Pancreas (tissue), 10 donors: ENCODE results near the gene PHF19. TPM values are rescaled to one million over a fixed set of nuclear protein-coding genes. Genes with fewer than 3 reads are reported as not detected.

ENCODE experiments used
- ATAC-seq, 4 donors: fragments of 200-7000 bp; cut with Tn5 transposase; one replicate each; pipeline versions ENCODE4 v1.8.0 to v1.9.1; 2020; ENCODE audit warnings: mild to moderate bottlenecking in 4 of 4, moderate library complexity in 4 of 4
- DNase-seq, 6 donors: peaks; one replicate each; pipeline ENCODE4 v3.0.0-alpha.2; 2020
- FAIRE-seq: peaks from 2 replicates; lab custom pipeline; 2012; peaks lifted over from hg19 to GRCh38; lab: Jason Lieb, UNC
- H3K27ac ChIP-seq, 4 donors: fragments of 200-600 bp; sonication (generic); 1 replicate in 3 of 4; 2 replicates in 1 of 4; pipeline versions ENCODE4 v1.5.0 to v1.8.0; 2020
- H3K27me3 ChIP-seq, 4 donors: fragments of 200-600 bp; one replicate each; pipeline ENCODE4 v1.8.0; 2021
- H3K36me3 ChIP-seq, 3 donors: fragments of 200-600 bp; sonication (generic) in 1 of 3; one replicate each; pipeline versions ENCODE4 v1.5.0 to v1.8.0; 2020 to 2021
- H3K4me1 ChIP-seq, 3 donors: fragments of 200-600 bp; one replicate each; pipeline ENCODE4 v1.8.0; 2021
- H3K4me3 ChIP-seq, 4 donors: fragments of 200-600 bp; sonication (generic) in 2 of 4; one replicate each; pipeline versions ENCODE4 v1.5.0 to v1.8.0; 2020 to 2021
- H3K9me3 ChIP-seq, 4 donors: fragments of 200-600 bp; one replicate each; pipeline ENCODE4 v1.8.0; 2021
- CTCF ChIP-seq, 4 donors: fragments of 200-600 bp; sonication (generic) in 3 of 4; IDR thresholded peaks; one replicate each; pipeline versions ENCODE4 v1.5.0 to v1.8.0; 2021; ENCODE audit warnings: antibody characterized with exemption in 4 of 4
- WGBS, 2 donors: extraction: QIAGEN DNeasy Blood & Tissue Kit; methylation state at CpG; one replicate each; pipeline ENCODE4 v1.1.7; 2013; 5-methylcytosine and 5-hydroxymethylcytosine counted together
- intact Hi-C, 3 donors: fragments of 100-400 bp; cut with DNase I; formaldehyde crosslinking; loops; one replicate each; pipeline versions ENCODE4 v1.11.1 to v1.14.2; 2022
- polyA plus RNA-seq, 2 donors: library from polyadenylated mRNA; stranded (reverse); fragments of 200-250 nt; gene quantifications; one replicate each; pipeline ENCODE4 v1.2.3, GENCODE V29; 2013
- total RNA-seq, 6 donors: library from RNA; stranded (reverse); fragmentation: NEBNext Ultra II Directional in 4 of 6; extraction: Animal tissue kit (Norgen Biotek cat#: 25700) in 4 of 6; gene quantifications; one replicate each; pipeline versions ENCODE4 v1.2.1 to v1.2.4, GENCODE V29; 2021 to 2023
- donor health status: healthy with polysubstance abuse.
- donor health status: DM: no; HTN: no; CAD: no; lungs with moderate emphysema.
- donor health status: DM: no; HTN: no; CAD: no.
- donor health status: control.
- donor health status: control.
- donor health status: Bipolar disorder and iron deficiency.
- donor health status: DM: yes; HTN: yes; CAD: no.
- donor health status: DM: no; HTN: no; CAD: no.
- donor health status: DM: no; HTN: no; CAD: no.
- donor health status: DM: yes; HTN: yes; CAD: no.

The PHF19 gene
- total and polyA plus RNA-seq, 8 donors: 2.2 to 7.4 (median 4.4) TPM

- intact Hi-C loops: no loop called here
- ATAC-seq: no peak
Observed at GRCh38 chr9:120912958-120913646, 36.1 kb upstream of the PHF19 start.

GRCh38 chr9:120911295-120911837 is 34.4 kb upstream of the PHF19 start:
- H3K4me1 ChIP-seq: no peaks in the 10 kb centered on the region
- 85 to 91% methylated on average over 9 of the region's 9 CpGs for WGBS, 2 donors
- TF ChIP-seq CTCF (IDR thresholded peaks at IDR 0.05): no peak
- no peak for ATAC-seq
- H3K4me3 ChIP-seq: no peak overlapping the region
- H3K36me3 ChIP-seq: no peaks in the 10 kb centered on the region
- DNase-seq: no peak
- H3K9me3 ChIP-seq: no peaks in the 10 kb centered on the region
- H3K27me3 ChIP-seq: no peaks in the 10 kb centered on the region
- intact Hi-C loops: no loop called here
- no peak for FAIRE-seq
- H3K27ac ChIP-seq: no peak overlapping the region

More at GRCh38 chr9:120912958-120913646, 36.1 kb upstream of the PHF19 start:
- H3K36me3 ChIP-seq: no peaks in the 10 kb centered on the region
- no peak overlapping the region for H3K4me3 ChIP-seq
- no peaks in the 10 kb centered on the region for H3K27me3 ChIP-seq
- H3K4me1 ChIP-seq: no peaks in the 10 kb centered on the region
- H3K27ac ChIP-seq: no peak overlapping the region
- no peak for FAIRE-seq
- no peak for TF ChIP-seq CTCF (IDR thresholded peaks at IDR 0.05)
- DNase-seq: no peak
- 87 to 89% methylated on average over 12 to 13 of the region's 13 CpGs for WGBS, 2 donors
- H3K9me3 ChIP-seq: no peaks in the 10 kb centered on the region

- H3K4me3 ChIP-seq: no peak overlapping the region
- no peaks in the 10 kb centered on the region for H3K36me3 ChIP-seq
- ATAC-seq (no peak), FAIRE-seq (no peak), DNase-seq (no peak)
- H3K9me3 ChIP-seq: no peaks in the 10 kb centered on the region
- H3K4me1 ChIP-seq: no peaks in the 10 kb centered on the region
- H3K27ac ChIP-seq: no peak overlapping the region
- intact Hi-C loops: no loop called here
- WGBS, 2 donors: 85 to 95% methylated on average over 3 of the region's 3 CpGs
- no peaks in the 10 kb centered on the region for H3K27me3 ChIP-seq
- TF ChIP-seq CTCF (IDR thresholded peaks at IDR 0.05): no peak
Observed at GRCh38 chr9:120910643-120911042, 33.7 kb upstream of the PHF19 start.

- no peak for FAIRE-seq
- H3K36me3 ChIP-seq: no peaks in the 10 kb centered on the region
Observed at GRCh38 chr9:120909904-120910303, 32.9 kb upstream of the PHF19 start.

More at GRCh38 chr9:120909904-120910303, 32.9 kb upstream of the PHF19 start:
- no peaks in the 10 kb centered on the region for H3K4me1 ChIP-seq
- intact Hi-C loops: no loop called here
- no peak for ATAC-seq
- no peak for TF ChIP-seq CTCF (IDR thresholded peaks at IDR 0.05)
- no peaks in the 10 kb centered on the region for H3K9me3 ChIP-seq
- no peak overlapping the region for H3K4me3 ChIP-seq
- 68 to 83% methylated on average over 5 of the region's 5 CpGs for WGBS, 2 donors
- DNase-seq: no peak
- no peak overlapping the region for H3K27ac ChIP-seq
- H3K27me3 ChIP-seq: no peaks in the 10 kb centered on the region
